HG03342 (cell line): ENCODE measurements around the gene FTSJ1.
"Not testable (repeated sequence)": the region's sequence is repeated elsewhere in the genome, so short reads cannot be mapped to it uniquely, and the experiment has no call there.

Experiments
- ATAC-seq: cut with Tn5 transposase; IDR thresholded peaks from one replicate; pipeline ENCODE4 v1.9.1; 2021; ENCODE audit warnings: mild to moderate bottlenecking, moderate library complexity; ENCODE audit not compliant: unreplicated experiment

The FTSJ1 gene

GRCh38 chrX:48520976-48521352, 45.0 kb downstream of the FTSJ1 start:
- no peak for ATAC-seq

- peak; percentile 95 for ATAC-seq
These were observed 45.6 kb downstream of the FTSJ1 start, which contains the start of gene EBP for GRCh38 chrX:48521353-48522243. Gene EBP, plus strand, starts transcription at chrX:48521808. Its CDS starts 1,964 bp downstream, at chrX:48523772.

DNA sequence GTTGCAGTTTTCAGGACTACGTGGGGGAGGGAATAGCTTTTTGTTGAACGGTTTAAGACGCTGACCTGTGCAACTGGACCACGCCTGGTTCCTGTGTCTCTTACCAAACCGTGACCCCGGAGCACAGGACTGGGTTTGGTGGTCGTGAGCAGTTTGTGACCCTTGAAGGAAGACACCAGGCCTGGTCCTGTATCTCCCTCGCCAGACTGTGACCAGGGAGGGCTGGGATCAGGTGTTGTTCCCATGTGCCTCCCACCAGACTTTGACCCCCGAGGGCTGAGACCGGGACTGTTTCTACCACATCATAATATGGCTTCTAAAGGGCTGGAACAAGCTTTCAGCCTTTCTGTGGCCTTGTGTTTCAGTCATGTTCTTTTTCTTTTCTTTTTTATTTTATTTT, 46.3 kb downstream of the FTSJ1 start:
- no peak for ATAC-seq

GRCh38 chrX:48523682-48524081, 47.7 kb downstream of the FTSJ1 start:
- no peak for ATAC-seq

DNA sequence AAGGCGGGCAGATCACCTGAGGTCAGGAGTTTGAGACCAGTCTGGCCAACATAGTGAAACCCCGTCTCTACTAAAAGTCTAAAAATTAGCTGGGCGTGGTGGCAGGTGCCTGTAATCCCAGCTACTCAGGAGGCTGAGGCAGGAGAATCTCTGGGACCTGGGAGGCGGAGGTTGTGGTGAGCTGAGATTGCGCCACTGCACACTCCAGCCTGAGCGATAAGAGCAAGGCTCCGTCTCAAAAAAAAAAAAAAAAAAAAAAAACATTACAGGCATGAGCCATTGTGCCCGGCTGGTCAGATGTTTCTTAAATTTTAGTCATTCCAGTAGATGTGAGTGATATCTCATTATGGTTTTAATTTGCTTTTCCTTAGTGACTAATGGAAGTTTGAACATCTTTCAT, 49.9 kb downstream of the FTSJ1 start:
- not testable (repeated sequence) for ATAC-seq

- no peak for ATAC-seq
These were observed 54.7 kb downstream of the FTSJ1 start for GRCh38 chrX:48530736-48531135.

DNA sequence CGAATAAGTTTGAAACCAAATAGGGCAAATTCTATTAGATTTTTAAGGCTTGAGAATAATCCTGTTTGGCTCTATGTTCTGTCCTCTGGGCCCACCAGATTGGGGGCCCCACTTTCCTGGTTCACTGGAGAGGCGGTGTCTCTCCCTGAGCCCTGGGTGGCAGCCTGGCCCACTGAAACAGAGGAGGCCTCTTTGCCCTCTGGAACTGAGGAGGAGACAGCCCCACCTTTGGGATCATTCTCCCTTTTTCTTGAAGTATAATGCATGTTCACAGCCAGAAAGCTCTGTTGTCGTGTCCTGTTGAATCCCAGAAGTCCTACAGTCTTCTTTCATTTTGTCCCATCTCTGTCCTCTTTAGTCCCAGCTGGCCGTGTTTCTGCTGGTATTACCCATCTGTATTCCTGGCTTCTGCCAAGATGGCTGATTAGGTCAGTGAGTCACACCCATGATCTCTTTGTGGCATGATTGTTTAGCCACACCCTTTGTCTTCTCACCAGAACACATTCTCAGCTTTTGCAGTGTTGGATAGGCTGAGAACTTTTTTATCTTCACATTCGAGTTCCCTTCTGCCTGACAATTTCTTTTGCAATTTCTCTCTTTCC, 55.5 kb downstream of the FTSJ1 start:
- ATAC-seq = no peak

- no peak for ATAC-seq
These were observed 56.2 kb downstream of the FTSJ1 start for GRCh38 chrX:48532161-48532560.

DNA sequence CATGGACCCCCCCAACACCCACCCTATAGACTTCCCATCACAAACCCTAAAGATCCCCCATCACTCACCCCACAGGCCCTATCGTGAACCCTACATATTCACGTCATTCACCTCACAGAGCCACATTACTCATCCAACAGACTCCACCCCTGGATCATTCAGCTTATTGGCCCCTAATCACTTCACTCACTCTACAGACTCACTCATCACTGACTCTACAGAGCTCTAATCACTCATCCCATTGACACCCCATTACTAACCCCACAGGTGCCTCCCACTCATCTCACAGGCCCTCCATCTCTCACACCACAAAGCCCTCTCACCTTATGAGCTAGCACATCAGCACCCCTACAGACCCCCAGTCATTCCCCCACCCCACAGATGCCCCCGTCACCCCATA, 57.2 kb downstream of the FTSJ1 start:
- no peak for ATAC-seq
